HepG2 (cell line): ENCODE measurements around the gene DPEP1. TPM values are rescaled to one million over a fixed set of nuclear protein-coding genes. Genes with fewer than 3 reads are reported as not detected.
A peak's percentile ranks its signal among the peaks of the same experiment; 100 is the strongest.

ENCODE experiments used
- FOXJ3 ChIP-seq: sonication (generic); formaldehyde crosslinking; IDR thresholded peaks from 2 replicates; pipeline ENCODE4 v1.4.0; 2020; ENCODE audit warnings: missing genetic modification reagents, mild to moderate bottlenecking, borderline replicate concordance
- MAFK ChIP-seq, 2 experiments: IDR thresholded peaks in 1 of 2; conservative IDR thresholded peaks in 1 of 2; 2 replicates each; pipeline ENCODE4 v1.6.1; 2011; ENCODE audit warnings: improper control_type of control experiment in 2 of 2, low read length in 2 of 2
- NR2C2 ChIP-seq: sonication (generic); formaldehyde crosslinking; IDR thresholded peaks from 2 replicates; pipeline ENCODE4 v1.4.0; 2020; ENCODE audit warnings: missing genetic modification reagents, mild to moderate bottlenecking, moderate library complexity, borderline replicate concordance
- RFX5 ChIP-seq: IDR thresholded peaks from 2 replicates; pipeline ENCODE4 v1.6.1; 2011; ENCODE audit warnings: low read depth, low read length, improper control_type of control experiment
- RORA ChIP-seq: sonication (generic); formaldehyde crosslinking; IDR thresholded peaks from 2 replicates; pipeline ENCODE4 v1.5.0; 2020; ENCODE audit warnings: mild to moderate bottlenecking, missing genetic modification reagents, moderate library complexity
- SAFB2 ChIP-seq: sonication (generic); formaldehyde crosslinking; IDR thresholded peaks from 2 replicates; pipeline ENCODE4 v1.5.1; 2020; ENCODE audit warnings: missing genetic modification reagents, low read depth, mild to moderate bottlenecking, borderline replicate concordance
- TBX2 ChIP-seq: sonication (generic); formaldehyde crosslinking; IDR thresholded peaks from 2 replicates; pipeline ENCODE4 v1.5.0; 2020; ENCODE audit warnings: missing genetic modification reagents, mild to moderate bottlenecking, borderline replicate concordance
- ZNF136 ChIP-seq: sonication (generic); formaldehyde crosslinking; IDR thresholded peaks from 2 replicates; pipeline ENCODE4 v1.8.1; 2022; ENCODE audit warnings: low read depth, mild to moderate bottlenecking, moderate library complexity, missing genetic modification reagents
- ZNF326 ChIP-seq: sonication (generic); formaldehyde crosslinking; IDR thresholded peaks from 2 replicates; pipeline ENCODE4 v1.4.0; 2020; ENCODE audit warnings: missing genetic modification reagents, borderline replicate concordance
- ZNF337 ChIP-seq: sonication (generic); formaldehyde crosslinking; IDR thresholded peaks from 2 replicates; pipeline ENCODE4 v1.5.1; 2020; ENCODE audit warnings: missing genetic modification reagents, low read depth, mild to moderate bottlenecking, borderline replicate concordance
- ZNF430 ChIP-seq: sonication (generic); formaldehyde crosslinking; IDR thresholded peaks from 2 replicates; pipeline ENCODE4 v1.9.0; 2021; ENCODE audit warnings: mild to moderate bottlenecking, missing genetic modification reagents
- ZNF598 ChIP-seq: sonication (generic); formaldehyde crosslinking; IDR thresholded peaks from 2 replicates; pipeline ENCODE4 v1.5.1; 2020; ENCODE audit warnings: mild to moderate bottlenecking, missing genetic modification reagents, borderline replicate concordance
- ZNF761 ChIP-seq: sonication (generic); formaldehyde crosslinking; conservative IDR thresholded peaks from 2 replicates; pipeline ENCODE4 v1.4.0; 2020; ENCODE audit warnings: mild to moderate bottlenecking, missing genetic modification reagents
- ZSCAN30 ChIP-seq: sonication (generic); formaldehyde crosslinking; IDR thresholded peaks from 2 replicates; pipeline ENCODE4 v1.5.0; 2020; ENCODE audit warnings: mild to moderate bottlenecking, missing genetic modification reagents
- polyA plus RNA-seq, 8 experiments: library from polyadenylated mRNA; depleted of rRNA in 3 of 8; stranded (reverse) in 7 of 8; unstranded in 1 of 8; fragments of >200 nt; fragmentation: Illumina TruSeq in 4 of 8; extraction: Trizol in 4 of 8; gene quantifications; 2 replicates each; pipeline versions ENCODE4 v1.2.1 to v1.2.3, GENCODE V29; 2011 to 2016; ENCODE audit warnings: low read depth in 4 of 8, missing spikeins in 1 of 8, mixed read lengths in 1 of 8; ENCODE audit not compliant: insufficient read depth in 1 of 8
- total RNA-seq, 5 experiments: library from RNA; depleted of rRNA; stranded (reverse); fragments of >200 nt; fragmentation: Illumina TruSeq; extraction: Trizol; gene quantifications; 2 replicates each; pipeline ENCODE4 v1.2.3, GENCODE V29; 2016; ENCODE audit warnings: low read depth in 1 of 5
- TF ChIP-seq, protein P1 (sequence below): sonication (generic); formaldehyde crosslinking; IDR thresholded peaks from 2 replicates; pipeline ENCODE4 v1.5.1; 2020; ENCODE audit warnings: mild to moderate bottlenecking, missing genetic modification reagents, borderline replicate concordance
- TF ChIP-seq, protein P2 (sequence below): sonication (generic); formaldehyde crosslinking; IDR thresholded peaks from 2 replicates; pipeline ENCODE4 v1.5.1; 2020; ENCODE audit warnings: mild to moderate bottlenecking, missing genetic modification reagents, moderate library complexity
- TF ChIP-seq, protein P3 (sequence below): sonication (generic); formaldehyde crosslinking; IDR thresholded peaks from 2 replicates; pipeline ENCODE4 v1.5.0; 2020; ENCODE audit warnings: missing genetic modification reagents

The DPEP1 gene
- total and polyA plus RNA-seq, 2 of the 13 experiments (the other 11 are each of a cell fraction or from before 2014, with no cell fraction given), result 37.6 to 52.2 TPM

DNA sequence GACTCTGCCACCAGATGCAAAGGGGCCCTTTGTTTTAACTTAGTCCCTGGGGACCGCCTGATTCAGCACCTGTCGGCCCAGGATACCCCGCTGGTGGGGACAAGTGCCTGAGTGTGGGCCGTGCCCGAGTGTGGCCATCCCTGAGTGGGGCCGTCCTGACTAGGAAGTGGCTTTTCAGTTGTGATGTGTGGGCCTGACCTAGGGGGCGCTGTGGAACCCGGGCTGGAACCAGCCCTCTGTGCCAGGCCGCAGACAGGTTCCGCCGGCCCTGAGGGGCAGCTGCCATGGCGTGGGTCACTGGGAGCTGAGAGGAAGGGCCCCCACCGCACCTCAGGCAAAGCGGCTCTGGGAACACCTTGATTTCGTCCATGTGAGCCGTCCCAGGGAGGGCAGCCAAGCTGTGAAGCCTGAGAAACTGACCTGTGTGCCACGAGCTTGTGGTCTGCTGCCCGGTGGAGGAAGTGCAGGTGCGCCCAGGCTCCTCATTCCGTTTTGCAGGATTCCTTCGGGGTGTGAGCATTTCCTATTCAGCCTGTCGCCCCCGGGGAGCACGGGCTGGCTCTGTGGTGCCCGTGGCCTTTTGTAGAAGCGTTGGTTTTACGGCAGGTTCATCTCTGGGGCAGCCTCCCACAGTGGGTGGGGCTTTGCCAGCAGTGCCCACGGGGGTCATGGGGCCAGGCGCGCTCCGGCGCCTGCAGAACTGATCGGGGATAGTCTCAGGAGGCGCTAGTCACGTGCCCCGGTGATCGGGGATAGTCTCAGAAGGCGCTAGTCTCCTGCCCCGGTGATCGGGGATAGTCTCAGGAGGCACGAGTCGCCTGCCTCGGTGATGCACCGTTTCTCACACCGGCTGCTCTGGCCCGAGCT is 47.7 kb upstream of the DPEP1 start (continued):
- TF ChIP-seq, protein P1, sequence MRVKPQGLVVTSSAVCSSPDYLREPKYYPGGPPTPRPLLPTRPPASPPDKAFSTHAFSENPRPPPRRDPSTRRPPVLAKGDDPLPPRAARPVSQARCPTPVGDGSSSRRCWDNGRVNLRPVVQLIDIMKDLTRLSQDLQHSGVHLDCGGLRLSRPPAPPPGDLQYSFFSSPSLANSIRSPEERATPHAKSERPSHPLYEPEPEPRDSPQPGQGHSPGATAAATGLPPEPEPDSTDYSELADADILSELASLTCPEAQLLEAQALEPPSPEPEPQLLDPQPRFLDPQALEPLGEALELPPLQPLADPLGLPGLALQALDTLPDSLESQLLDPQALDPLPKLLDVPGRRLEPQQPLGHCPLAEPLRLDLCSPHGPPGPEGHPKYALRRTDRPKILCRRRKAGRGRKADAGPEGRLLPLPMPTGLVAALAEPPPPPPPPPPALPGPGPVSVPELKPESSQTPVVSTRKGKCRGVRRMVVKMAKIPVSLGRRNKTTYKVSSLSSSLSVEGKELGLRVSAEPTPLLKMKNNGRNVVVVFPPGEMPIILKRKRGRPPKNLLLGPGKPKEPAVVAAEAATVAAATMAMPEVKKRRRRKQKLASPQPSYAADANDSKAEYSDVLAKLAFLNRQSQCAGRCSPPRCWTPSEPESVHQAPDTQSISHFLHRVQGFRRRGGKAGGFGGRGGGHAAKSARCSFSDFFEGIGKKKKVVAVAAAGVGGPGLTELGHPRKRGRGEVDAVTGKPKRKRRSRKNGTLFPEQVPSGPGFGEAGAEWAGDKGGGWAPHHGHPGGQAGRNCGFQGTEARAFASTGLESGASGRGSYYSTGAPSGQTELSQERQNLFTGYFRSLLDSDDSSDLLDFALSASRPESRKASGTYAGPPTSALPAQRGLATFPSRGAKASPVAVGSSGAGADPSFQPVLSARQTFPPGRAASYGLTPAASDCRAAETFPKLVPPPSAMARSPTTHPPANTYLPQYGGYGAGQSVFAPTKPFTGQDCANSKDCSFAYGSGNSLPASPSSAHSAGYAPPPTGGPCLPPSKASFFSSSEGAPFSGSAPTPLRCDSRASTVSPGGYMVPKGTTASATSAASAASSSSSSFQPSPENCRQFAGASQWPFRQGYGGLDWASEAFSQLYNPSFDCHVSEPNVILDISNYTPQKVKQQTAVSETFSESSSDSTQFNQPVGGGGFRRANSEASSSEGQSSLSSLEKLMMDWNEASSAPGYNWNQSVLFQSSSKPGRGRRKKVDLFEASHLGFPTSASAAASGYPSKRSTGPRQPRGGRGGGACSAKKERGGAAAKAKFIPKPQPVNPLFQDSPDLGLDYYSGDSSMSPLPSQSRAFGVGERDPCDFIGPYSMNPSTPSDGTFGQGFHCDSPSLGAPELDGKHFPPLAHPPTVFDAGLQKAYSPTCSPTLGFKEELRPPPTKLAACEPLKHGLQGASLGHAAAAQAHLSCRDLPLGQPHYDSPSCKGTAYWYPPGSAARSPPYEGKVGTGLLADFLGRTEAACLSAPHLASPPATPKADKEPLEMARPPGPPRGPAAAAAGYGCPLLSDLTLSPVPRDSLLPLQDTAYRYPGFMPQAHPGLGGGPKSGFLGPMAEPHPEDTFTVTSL (CRISPR knock-in tag), result no peak; the same call in 1 of the 2 replicates
- TF ChIP-seq, protein P2, sequence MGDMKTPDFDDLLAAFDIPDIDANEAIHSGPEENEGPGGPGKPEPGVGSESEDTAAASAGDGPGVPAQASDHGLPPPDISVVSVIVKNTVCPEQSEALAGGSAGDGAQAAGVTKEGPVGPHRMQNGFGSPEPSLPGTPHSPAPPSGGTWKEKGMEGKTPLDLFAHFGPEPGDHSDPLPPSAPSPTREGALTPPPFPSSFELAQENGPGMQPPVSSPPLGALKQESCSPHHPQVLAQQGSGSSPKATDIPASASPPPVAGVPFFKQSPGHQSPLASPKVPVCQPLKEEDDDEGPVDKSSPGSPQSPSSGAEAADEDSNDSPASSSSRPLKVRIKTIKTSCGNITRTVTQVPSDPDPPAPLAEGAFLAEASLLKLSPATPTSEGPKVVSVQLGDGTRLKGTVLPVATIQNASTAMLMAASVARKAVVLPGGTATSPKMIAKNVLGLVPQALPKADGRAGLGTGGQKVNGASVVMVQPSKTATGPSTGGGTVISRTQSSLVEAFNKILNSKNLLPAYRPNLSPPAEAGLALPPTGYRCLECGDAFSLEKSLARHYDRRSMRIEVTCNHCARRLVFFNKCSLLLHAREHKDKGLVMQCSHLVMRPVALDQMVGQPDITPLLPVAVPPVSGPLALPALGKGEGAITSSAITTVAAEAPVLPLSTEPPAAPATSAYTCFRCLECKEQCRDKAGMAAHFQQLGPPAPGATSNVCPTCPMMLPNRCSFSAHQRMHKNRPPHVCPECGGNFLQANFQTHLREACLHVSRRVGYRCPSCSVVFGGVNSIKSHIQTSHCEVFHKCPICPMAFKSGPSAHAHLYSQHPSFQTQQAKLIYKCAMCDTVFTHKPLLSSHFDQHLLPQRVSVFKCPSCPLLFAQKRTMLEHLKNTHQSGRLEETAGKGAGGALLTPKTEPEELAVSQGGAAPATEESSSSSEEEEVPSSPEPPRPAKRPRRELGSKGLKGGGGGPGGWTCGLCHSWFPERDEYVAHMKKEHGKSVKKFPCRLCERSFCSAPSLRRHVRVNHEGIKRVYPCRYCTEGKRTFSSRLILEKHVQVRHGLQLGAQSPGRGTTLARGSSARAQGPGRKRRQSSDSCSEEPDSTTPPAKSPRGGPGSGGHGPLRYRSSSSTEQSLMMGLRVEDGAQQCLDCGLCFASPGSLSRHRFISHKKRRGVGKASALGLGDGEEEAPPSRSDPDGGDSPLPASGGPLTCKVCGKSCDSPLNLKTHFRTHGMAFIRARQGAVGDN (CRISPR knock-in tag), result peak; percentile 83
- TF ChIP-seq ZNF326 (CRISPR knock-in tag) (no peak; the same call in none of the 2 replicates), TBX2 (CRISPR knock-in tag) (peak; percentile 66), NR2C2 (CRISPR knock-in tag) (peak; percentile 42; the same call in 1 of the 2 replicates), SAFB2 (CRISPR knock-in tag) (no peak; the same call in 1 of the 2 replicates), MAFK (conservative IDR thresholded peaks at IDR 0.05 in 1 of 2, IDR thresholded peaks at IDR 0.05 in 1 of 2; ENCODE audit: low read length in 2 of 2) (no peak), RORA (CRISPR knock-in tag) (no peak), RFX5 (no peak), ZNF136 (no peak), ZNF430 (CRISPR knock-in tag) (no peak), FOXJ3 (CRISPR knock-in tag) (peak; percentile 60; the same call in 1 of the 2 replicates), ZNF337 (CRISPR knock-in tag) (no peak), ZSCAN30 (CRISPR knock-in tag) (no peak; the same call in 1 of the 2 replicates), ZNF761 (CRISPR knock-in tag) (no peak; the same call in 1 of the 2 replicates), ZNF598 (CRISPR knock-in tag) (no peak; the same call in 1 of the 2 replicates)
- TF ChIP-seq, protein P3, sequence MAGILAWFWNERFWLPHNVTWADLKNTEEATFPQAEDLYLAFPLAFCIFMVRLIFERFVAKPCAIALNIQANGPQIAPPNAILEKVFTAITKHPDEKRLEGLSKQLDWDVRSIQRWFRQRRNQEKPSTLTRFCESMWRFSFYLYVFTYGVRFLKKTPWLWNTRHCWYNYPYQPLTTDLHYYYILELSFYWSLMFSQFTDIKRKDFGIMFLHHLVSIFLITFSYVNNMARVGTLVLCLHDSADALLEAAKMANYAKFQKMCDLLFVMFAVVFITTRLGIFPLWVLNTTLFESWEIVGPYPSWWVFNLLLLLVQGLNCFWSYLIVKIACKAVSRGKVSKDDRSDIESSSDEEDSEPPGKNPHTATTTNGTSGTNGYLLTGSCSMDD (CRISPR knock-in tag), result no peak
